ENCODE measurements around the gene OLFM4.

- no peak for TF ChIP-seq CTCF (IDR thresholded peaks at IDR 0.05)
- TF ChIP-seq POLR2AphosphoS5 (IDR thresholded peaks at IDR 0.05; ENCODE audit: low read depth, low read length) = no peak
- TF ChIP-seq SIN3A (IDR thresholded peaks at IDR 0.05; ENCODE audit: borderline replicate concordance, insufficient read depth, low read depth, low read length) = no peak
- TF ChIP-seq REST (IDR thresholded peaks at IDR 0.05; ENCODE audit: insufficient read depth in 1 of 2, low read depth in 2 of 2, low read length in 1 of 2) = no peak
Observed at GRCh38 chr13:52997951-52998876, 30.4 kb upstream of the OLFM4 start.
